GM18517 (cell line): Measurements from ENCODE around the gene ST8SIA5.

ENCODE experiments used
- ATAC-seq: cut with Tn5 transposase; IDR thresholded peaks from one replicate; pipeline ENCODE4 v1.9.1; 2021; ENCODE audit warnings: mild to moderate bottlenecking, moderate library complexity; ENCODE audit not compliant: unreplicated experiment

The ST8SIA5 gene

DNA sequence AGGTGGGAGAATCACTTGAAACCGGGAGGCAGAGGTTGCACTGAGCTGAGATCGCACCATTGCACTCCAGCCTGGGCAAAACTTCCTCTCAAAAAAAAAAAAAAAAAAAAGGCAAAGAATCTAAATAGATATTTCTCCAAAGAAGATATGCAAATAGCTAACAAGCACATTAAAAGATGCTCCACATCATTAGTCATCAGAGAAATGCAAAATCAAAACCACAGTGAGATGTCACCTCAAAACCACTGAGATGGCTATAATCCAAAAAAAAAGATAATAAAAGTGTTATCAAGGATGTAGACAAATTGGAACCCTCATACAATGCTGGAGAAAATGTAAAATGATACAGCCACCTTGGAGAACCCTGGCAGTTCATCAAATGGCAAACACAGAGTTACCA is 8.4 kb downstream of the ST8SIA5 start:
- no peak for ATAC-seq

DNA sequence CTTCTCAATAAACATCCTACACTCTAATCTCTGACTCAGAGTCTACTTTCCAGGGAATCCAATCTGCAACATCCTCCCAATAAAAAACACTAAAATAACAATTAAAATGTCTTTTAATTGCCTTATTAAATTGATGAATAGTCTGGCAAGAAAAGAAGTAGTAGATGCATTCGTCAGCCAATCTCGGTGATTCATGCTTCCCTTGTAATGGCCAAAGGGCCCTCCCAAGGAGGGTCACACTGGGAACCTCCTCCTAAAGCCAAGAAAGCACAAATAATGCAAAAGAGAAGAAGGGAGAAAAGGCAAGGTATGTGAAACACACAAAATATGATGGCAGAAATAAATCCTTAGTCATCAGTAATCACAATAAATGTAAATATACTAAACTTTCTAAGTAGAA is 16.8 kb downstream of the ST8SIA5 start:
- ATAC-seq = no peak

DNA sequence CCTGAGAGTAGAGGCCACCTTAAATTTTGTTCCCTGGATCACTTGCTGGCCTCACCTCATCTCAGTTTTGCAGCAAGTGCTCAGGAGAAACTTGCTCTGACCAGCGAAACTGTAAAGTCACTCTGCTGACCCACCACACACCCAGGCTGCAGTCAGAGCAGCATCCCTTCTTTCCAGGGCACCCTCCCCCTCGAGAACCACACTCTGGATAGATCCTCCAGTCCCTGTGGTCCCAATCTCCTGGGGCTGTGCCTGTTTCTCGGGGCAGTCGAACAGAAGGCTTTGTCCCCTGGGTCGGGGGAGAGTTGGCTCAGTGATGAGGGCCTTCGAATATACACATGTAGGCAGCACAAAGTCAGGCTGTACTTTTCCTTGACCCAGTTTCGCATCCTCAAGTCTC is 18.4 kb downstream of the ST8SIA5 start:
- ATAC-seq = no peak

GRCh38 chr18:46736736-46737135 is 20.1 kb downstream of the ST8SIA5 start:
- no peak for ATAC-seq

- no peak for ATAC-seq
These were observed 20.7 kb downstream of the ST8SIA5 start for GRCh38 chr18:46736135-46736534.

DNA sequence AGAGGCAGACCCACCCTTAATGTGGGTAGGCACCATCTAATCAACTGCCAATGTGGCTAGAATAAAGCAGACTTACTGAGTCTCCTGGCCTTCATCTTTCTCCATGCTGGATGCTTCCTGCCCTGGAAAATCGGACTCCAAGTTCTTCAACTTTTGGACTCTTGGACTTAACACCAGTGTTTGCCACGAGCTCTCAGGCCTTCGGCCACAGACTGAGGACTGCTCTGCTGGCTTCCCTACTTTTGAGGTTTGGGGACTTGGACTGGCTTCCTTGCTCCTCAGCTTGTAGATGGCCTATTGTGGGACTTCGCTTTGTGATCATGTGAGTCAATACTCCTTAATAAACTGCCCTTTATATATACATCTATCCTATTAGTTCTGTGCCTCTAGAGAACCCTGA is 21.9 kb downstream of the ST8SIA5 start:
- no peak for ATAC-seq

DNA sequence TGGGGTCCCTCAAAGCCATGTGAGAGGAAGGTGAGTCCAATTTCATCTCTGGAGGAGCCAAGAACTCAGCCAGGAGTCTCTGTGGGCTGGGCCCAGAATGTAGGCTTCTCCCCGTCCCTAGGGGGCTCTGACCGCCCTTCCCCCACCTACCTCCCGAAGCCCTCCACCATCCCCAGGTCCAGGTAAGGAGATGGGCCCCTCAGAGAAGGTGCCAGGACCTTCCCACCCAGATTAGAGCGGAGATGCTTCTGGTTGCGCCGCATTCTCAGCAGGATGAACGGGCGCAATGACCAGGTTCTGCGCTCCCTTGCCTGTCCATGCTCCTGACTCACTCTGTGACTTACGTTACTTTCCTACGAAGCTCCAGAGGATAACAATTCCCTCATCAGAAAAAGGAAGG is 23.0 kb downstream of the ST8SIA5 start:
- ATAC-seq = no peak

GRCh38 chr18:46732801-46733200 is 24.1 kb downstream of the ST8SIA5 start:
- ATAC-seq = no peak

DNA sequence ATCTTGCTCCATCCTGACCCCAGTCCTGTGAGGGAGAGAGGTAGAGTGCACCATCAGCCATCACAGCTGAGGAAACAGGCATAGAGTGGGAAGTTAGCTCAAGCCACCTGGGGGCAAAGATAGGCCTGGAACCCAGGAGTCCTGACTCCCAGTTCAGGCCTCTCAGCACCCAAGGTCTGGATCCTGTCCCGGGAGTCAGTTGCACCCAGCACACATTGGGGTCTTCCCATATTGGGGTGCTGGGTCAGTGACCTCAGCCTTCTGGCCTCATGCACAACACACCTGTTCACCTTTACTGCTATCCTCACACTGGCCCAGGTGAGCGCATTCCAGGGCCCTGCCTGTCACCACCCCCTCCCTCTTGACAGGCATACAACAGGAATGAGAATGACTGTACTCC is 24.7 kb downstream of the ST8SIA5 start:
- ATAC-seq = no peak

- no peak for ATAC-seq
These were observed 25.5 kb downstream of the ST8SIA5 start for GRCh38 chr18:46731316-46731715.

DNA sequence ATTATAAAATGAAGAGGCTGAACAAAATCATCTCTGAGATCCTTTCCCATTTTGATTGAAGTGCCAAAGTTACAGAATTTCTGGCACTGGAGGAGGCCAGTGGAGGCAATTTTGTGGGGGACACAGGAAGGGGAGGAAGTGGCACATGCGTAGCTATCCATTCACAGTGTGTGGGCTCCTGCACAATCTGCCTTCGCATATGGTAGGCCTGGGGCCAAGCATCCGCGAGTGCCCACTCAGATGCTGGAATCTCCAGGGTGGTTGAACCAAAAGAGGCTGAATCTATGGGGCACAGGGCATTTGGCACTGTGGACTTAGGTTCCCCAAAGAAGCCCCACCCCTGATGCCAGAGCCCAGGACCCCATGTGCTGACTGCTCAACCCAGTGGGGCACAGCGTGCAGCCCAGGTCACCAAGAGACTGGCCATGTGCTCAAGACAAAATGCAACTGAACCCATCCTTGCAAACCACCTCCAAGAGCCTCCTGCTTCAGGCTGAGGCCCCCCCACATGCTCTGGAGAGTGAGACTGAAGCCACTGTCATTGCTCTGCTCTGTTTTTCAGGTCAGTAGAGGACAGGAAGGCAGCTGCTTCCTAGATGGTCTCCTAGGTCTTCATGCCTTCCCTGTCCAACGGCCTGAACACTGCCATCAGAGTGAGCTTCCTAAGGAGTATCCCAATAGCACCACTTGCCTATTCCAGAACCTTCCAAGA is 28.5 kb downstream of the ST8SIA5 start:
- ATAC-seq = no peak

DNA sequence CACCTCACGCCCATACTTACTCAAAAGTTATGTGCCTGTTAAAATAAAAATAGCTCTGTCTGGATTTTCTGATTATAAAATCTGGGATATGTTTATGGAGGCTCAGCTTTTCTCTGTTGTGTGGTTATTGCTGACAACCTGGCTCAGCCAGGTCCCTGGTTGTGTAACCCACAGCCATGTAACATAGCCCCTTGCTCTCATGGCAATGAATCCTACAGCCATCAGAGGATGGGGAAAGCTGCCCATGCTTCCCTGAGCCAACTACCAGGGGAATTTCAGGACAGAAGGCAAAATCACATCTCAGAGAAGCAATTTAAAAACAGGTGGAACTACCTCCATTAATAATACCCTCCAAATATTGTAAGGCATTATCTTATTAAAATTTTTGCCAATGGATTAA is 29.7 kb downstream of the ST8SIA5 start:
- no peak for ATAC-seq

- ATAC-seq = no peak
These were observed 31.5 kb downstream of the ST8SIA5 start for GRCh38 chr18:46725310-46725709.

DNA sequence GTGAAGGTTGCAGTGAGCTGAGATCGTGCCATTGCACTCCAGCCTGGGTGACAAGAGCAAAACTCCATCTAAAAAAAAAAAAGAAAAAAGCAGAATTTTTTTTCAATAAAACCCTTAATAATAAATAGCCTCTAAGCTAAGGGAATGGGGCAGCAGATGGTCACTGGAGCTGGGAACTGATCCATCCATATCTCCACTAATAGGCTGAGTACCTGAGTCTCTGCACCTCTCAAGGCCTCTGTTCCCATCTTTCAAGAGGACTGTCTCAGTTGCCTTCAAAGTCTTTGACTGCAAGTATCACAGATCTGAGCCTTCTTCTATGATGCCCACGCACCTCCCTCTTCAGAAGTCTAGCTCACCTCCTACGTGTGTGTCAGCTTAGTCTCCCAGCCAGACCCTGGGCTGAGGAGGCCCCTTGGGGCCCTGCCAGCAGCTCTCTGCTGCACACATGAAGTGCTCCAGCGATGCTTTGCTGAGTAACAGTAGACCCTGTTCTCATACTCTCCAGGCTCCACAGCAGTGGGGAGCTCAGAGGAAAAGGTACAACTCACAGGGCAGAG is 32.9 kb downstream of the ST8SIA5 start:
- no peak for ATAC-seq

GRCh38 chr18:46722051-46722450 is 34.8 kb downstream of the ST8SIA5 start:
- ATAC-seq = no peak

DNA sequence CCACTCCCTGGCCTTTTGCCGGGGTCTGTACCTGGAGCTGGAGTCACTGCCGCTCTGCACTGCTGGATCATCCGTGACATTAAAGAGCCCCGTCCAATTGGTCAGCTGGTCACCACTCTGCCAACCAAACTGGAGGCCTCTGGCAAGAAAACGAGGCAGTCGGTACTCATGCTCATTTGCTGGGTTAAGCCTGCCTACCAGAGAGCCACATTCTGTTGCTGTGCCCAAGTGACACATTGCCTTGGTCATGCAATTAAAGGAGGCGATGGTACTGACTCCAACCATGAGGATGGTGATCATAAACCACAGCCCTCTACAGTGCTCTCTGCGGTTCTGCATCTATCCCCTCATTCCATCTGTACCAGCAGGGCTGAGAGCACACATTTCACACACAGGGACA is 35.5 kb downstream of the ST8SIA5 start:
- ATAC-seq = no peak

- no peak for ATAC-seq
These were observed 36.3 kb downstream of the ST8SIA5 start for GRCh38 chr18:46720521-46720920.

DNA sequence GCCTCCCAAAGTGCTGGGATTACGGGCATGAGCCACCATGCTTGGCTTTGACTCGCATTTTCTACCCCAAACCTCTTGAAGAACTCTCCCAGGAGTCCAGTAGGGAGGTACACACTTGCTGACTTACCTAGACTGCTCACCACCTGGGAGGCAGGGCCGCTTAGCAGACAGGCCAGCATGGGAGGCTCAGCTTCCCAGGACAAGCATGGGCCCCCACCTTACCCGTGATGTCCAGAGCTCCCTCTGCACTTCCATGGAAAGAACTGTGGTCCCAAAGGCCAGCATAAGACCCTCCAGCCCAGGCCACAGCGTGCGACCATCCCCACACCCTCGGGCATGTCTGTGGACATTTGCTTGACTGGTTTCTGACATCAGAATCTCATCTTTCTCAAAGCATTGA is 36.8 kb downstream of the ST8SIA5 start:
- no peak for ATAC-seq

- no peak for ATAC-seq
These were observed 37.5 kb downstream of the ST8SIA5 start for GRCh38 chr18:46719388-46719787.

DNA sequence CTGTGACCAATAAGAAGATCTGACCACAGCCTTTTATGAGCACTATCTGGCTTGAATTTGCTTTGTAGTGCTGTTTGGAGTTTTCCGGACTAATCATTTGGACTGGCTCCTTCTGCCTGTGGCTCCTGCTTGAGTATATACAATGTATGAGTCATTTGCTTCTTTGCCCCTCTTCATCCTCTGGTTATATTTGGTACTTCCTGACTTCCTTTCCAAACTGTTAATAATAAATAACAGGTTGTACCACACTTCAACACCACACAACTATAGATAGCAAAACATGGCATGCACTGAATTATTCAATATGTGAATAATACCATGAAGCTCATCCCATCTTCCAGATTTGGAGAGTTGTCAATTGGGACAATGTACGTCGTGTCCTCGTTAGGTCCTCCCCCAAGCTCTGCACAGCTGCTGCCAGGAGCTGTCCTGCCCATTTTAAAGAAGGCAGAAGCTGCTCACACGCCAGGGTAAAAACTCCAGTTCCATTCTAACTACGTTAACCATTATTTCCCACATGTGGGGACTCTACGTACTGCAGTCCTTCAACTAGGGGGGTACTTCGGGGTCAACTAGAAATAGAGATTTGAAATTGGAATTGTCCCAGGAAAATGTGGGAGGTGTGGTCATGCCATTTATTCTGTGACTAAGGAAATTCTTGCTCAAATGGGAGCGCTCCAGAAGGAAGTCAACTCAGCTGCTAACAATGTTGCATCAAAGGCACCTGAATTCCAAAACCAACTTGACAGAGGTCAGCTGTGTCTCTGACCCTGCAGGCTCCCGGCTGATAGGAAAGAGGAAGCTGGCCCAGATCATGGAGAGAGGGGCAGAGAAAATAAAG is 38.1 kb downstream of the ST8SIA5 start:
- no peak for ATAC-seq

DNA sequence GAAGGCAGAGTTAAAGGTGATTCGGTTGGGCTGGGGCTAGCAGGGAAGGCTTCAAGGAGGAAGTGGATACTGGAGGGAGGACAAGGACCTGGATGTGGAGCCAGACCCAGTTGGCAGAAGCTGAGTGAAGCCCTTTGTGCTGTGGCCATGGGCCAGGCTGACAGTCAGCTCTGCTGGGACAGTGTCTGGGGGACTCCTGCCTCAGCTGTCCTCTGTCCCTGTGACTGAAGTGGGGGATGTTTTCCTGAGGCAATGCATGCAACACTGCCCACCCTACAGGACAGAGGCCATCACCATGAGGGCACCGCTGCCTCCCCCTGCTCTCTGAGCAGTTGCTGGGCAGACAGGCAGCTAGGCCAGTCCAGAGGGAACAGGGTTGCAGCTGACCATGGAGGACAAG is 40.0 kb downstream of the ST8SIA5 start:
- ATAC-seq = no peak

- no peak for ATAC-seq
These were observed 40.5 kb downstream of the ST8SIA5 start for GRCh38 chr18:46716336-46716735.
